Activated B cell treated with CpG ODN at 0.5 μM for 24 hours (primary cell): ENCODE data around the gene C3orf85. TPM values are rescaled to one million over a fixed set of nuclear protein-coding genes. Genes with fewer than 3 reads are reported as not detected.

ENCODE experiments used
- ATAC-seq: fragments of 200-7000 bp; cut with Tn5 transposase; one replicate; pipeline ENCODE4 v1.10.0; 2021; ENCODE audit warnings: low read depth, mild to moderate bottlenecking, moderate library complexity
- CTCF ChIA-PET: fragments of 350-600 bp; sonication (Branson Sonifier 250); formaldehyde crosslinking; loops from one replicate; lab custom pipeline; 2021; ENCODE audit warnings: antibody characterized with exemption; lab: Charles Lee
- POLR2A ChIA-PET: fragments of 350-600 bp; sonication (Branson Sonifier 250); formaldehyde crosslinking; loops from one replicate; lab custom pipeline; 2021; ENCODE audit warnings: antibody characterized with exemption; lab: Charles Lee
- DNase-seq: peaks from one replicate; pipeline ENCODE4 v3.0.0; 2022
- H3K27ac Mint-ChIP-seq: one replicate; pipeline ENCODE4 v1.8.0; 2020; ENCODE audit warnings: mixed read lengths
- H3K27me3 Mint-ChIP-seq: one replicate; pipeline ENCODE4 v1.8.0; 2021; ENCODE audit warnings: mixed read lengths
- H3K36me3 Mint-ChIP-seq: one replicate; pipeline ENCODE4 v1.8.0; 2021; ENCODE audit warnings: low read depth, mixed read lengths
- H3K4me1 Mint-ChIP-seq: one replicate; pipeline ENCODE4 v1.8.0; 2021; ENCODE audit warnings: mixed read lengths
- H3K4me3 Mint-ChIP-seq: one replicate; pipeline ENCODE4 v1.8.0; 2020; ENCODE audit warnings: mild to moderate bottlenecking, mixed read lengths
- H3K9me3 Mint-ChIP-seq: one replicate; pipeline ENCODE4 v1.8.0; 2020; ENCODE audit warnings: mixed read lengths
- intact Hi-C: fragments of 100-400 bp; cut with micrococcal nuclease; formaldehyde crosslinking; loops from one replicate; pipeline ENCODE4 v1.15.1; 2024
- total RNA-seq: library from RNA; stranded (reverse); gene quantifications from 2 replicates; pipeline ENCODE4 v1.2.3, GENCODE V29; 2022
- TF ChIP-seq, protein P1 (sequence below): fragments of 200-600 bp; IDR thresholded peaks from one replicate; pipeline ENCODE4 v1.8.0; 2022; ENCODE audit warnings: antibody characterized with exemption, mild to moderate bottlenecking

The C3orf85 gene
- total RNA-seq, 1 donor from 2014 or later: not detected

DNA sequence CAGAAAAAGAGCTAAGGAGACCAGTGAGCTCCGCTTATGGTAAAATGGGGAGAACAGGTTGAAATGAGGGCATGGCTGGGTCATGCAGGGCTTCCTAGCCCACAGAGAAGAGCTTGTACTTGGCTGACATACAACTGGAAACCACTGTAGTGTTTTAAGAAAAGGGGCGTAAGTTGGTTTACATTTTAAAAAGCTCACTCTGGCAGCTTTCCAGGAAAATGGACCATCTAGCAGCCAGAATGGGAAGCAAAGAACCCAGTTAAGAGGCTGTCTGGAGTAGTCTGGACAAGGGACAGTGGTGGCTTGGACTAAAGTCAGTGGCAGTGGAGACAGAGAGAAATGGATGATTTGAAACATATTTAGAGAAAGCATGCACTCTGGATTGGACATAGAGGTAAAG is 20.5 kb upstream of the C3orf85 start:
- TF ChIP-seq, protein P1, sequence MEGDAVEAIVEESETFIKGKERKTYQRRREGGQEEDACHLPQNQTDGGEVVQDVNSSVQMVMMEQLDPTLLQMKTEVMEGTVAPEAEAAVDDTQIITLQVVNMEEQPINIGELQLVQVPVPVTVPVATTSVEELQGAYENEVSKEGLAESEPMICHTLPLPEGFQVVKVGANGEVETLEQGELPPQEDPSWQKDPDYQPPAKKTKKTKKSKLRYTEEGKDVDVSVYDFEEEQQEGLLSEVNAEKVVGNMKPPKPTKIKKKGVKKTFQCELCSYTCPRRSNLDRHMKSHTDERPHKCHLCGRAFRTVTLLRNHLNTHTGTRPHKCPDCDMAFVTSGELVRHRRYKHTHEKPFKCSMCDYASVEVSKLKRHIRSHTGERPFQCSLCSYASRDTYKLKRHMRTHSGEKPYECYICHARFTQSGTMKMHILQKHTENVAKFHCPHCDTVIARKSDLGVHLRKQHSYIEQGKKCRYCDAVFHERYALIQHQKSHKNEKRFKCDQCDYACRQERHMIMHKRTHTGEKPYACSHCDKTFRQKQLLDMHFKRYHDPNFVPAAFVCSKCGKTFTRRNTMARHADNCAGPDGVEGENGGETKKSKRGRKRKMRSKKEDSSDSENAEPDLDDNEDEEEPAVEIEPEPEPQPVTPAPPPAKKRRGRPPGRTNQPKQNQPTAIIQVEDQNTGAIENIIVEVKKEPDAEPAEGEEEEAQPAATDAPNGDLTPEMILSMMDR: no peak
- ATAC-seq (no peak), DNase-seq (no peak)
- intact Hi-C loops: no loop called here
- Mint-ChIP-seq H3K4me3 (no peak overlapping the region), H3K27me3 (no peaks in the 10 kb centered on the region), H3K36me3 (no peaks in the 10 kb centered on the region), H3K27ac (no peak overlapping the region), H3K9me3 (no peaks in the 10 kb centered on the region), H3K4me1 (no peaks in the 10 kb centered on the region)
- ChIA-PET CTCF (no interaction called here), POLR2A (no interaction called here)

DNA sequence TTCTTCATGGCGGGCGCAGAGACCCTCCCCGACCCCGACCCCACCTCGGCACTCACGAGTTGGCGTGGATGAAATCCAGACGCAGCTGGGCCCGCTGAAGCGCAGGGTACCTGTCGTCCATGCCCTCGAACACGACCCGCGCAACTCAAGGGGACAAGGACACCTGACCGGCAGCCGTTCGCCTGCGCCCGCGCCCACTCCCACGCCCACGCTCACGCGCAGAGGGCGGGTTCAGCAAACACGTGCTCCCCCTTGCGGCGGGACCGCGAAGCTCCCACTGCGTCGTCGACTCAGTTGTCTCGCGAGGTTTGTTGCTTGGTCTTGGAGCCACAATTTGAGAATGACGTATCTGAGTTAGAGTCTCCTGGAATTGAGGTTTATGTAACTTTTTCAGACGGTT is 18.6 kb upstream of the C3orf85 start, which contains the start of gene MORC1:
TSS of gene MORC1 (minus strand) at position 196 of the 400 bp plus-strand sequence. CDS start at position 121, 75 bp downstream.
- DNase-seq (no peak), ATAC-seq (no peak)
- no peaks in the 10 kb centered on the region for H3K36me3 Mint-ChIP-seq
- ChIA-PET CTCF (no interaction called here), POLR2A (no interaction called here)
- H3K9me3 Mint-ChIP-seq: no peaks in the 10 kb centered on the region
- no peak within 1 kb of the TSS for H3K27ac Mint-ChIP-seq
- intact Hi-C loops: no loop called here
- H3K4me3 Mint-ChIP-seq: no peak within 1 kb of the TSS
- TF ChIP-seq, protein P1: no peak
- H3K27me3 Mint-ChIP-seq: no peaks in the 10 kb centered on the region
- H3K4me1 Mint-ChIP-seq: peaks cover 10% of the 10 kb centered on the region

DNA sequence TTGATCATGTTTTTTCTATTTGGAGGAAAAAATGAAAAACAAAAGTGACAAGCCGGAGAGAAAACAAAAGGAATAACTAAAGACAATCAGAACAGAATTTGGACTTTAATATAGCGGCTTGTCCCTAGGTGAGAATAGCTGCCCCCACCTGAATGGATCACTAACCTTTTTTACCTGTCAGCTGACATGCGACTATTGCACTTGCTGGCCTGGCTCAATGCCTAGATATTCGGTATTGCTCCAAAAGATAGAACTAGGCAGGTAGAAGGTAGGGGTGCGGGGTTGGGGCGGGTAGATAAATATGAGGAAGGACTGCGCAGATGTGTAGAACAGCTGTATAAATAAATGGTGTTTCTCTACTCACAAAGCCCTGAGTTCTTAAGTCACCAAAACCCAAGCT is 17.9 kb upstream of the C3orf85 start:
- TF ChIP-seq, protein P1: no peak
- no peaks in the 10 kb centered on the region for H3K9me3 Mint-ChIP-seq
- H3K4me3 Mint-ChIP-seq: no peak overlapping the region
- no peak overlapping the region for H3K27ac Mint-ChIP-seq
- H3K36me3 Mint-ChIP-seq: no peaks in the 10 kb centered on the region
- no peaks in the 10 kb centered on the region for H3K27me3 Mint-ChIP-seq
- H3K4me1 Mint-ChIP-seq: peaks cover 10% of the 10 kb centered on the region
- intact Hi-C loops: no loop called here
- no peak for DNase-seq
- ChIA-PET CTCF (no interaction called here), POLR2A (no interaction called here)
- no peak for ATAC-seq

DNA sequence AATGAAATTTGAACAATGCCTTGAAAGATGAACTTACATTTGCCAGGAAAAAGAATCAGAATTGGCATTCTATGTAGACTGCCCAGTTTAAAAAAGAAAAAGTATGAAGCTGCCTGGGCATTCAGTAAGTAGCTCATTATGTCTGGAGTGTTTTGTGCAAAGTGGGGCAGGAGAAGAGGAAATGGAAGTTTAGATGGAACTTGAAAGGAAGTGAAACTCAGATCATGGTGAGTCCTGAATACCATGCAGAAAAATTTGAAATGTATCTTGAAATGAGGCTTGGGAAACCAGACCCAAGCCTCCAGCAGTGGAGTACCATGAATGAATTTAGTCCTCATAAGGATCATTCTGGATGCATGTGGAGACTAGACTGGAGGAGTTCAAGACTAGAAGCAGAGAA is 13.8 kb upstream of the C3orf85 start:
- Mint-ChIP-seq H3K27me3 (no peaks in the 10 kb centered on the region), H3K9me3 (no peaks in the 10 kb centered on the region), H3K4me3 (no peak overlapping the region), H3K36me3 (no peaks in the 10 kb centered on the region), H3K27ac (no peak overlapping the region), H3K4me1 (peaks cover 10% of the 10 kb centered on the region)
- intact Hi-C loops: no loop called here
- DNase-seq (no peak), ATAC-seq (no peak)
- CTCF ChIA-PET: no interaction called here
- POLR2A ChIA-PET: no interaction called here
- TF ChIP-seq, protein P1: no peak

DNA sequence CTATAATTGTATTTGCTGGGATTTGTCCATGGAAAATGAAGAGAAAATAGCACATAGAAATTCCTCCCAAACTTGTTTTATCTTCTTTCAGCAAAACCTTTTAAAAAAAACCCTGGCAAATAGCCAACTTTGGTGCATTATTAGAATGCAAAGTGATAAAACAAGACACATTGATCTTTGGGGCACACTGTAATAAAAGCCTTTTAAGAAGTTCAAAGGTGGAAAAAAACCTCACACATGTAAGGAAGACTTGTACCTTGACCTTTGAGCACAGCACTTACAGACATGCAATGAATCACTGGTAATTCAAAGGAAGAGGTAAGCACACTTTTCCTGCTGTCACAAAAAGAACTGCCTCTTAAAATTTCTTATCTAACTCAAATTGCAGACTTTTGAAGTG is 10.6 kb upstream of the C3orf85 start:
- ChIA-PET POLR2A (no interaction called here), CTCF (no interaction called here)
- Mint-ChIP-seq H3K36me3 (no peaks in the 10 kb centered on the region), H3K27me3 (no peaks in the 10 kb centered on the region), H3K9me3 (peaks cover 3% of the 10 kb centered on the region), H3K27ac (no peak overlapping the region), H3K4me1 (peaks cover 10% of the 10 kb centered on the region), H3K4me3 (no peak overlapping the region)
- intact Hi-C loops: no loop called here
- TF ChIP-seq, protein P1: no peak
- ATAC-seq (no peak), DNase-seq (no peak)
